NCI-H510A treated with DMSO at 0.1 percent for 48 hours (cell line): ENCODE data around the gene PTPRK.
"Not testable (repeated sequence)": the region's sequence is repeated elsewhere in the genome, so short reads cannot be mapped to it uniquely, and the experiment has no call there.

Source experiments
- DNase-seq: peaks from one replicate; lab custom pipeline; 2025; lab: John Stamatoyannopoulos, UW

PTPRK gene

GRCh38 chr6:128487746-128488145 lies 32.7 kb downstream of the PTPRK start:
- DNase-seq = no peak

- DNase-seq = no peak
Measured at GRCh38 chr6:128487055-128487454, 33.3 kb downstream of the PTPRK start.

GRCh38 chr6:128486580-128486979 lies 33.8 kb downstream of the PTPRK start:
- DNase-seq = not testable (repeated sequence)

GRCh38 chr6:128483472-128484135 lies 36.8 kb downstream of the PTPRK start:
- DNase-seq = no peak

- peak; percentile 28 for DNase-seq
Measured at GRCh38 chr6:128482642-128483041, 37.8 kb downstream of the PTPRK start.

GRCh38 chr6:128479991-128480390 lies 40.4 kb downstream of the PTPRK start:
- no peak for DNase-seq

GRCh38 chr6:128479048-128479666 lies 41.2 kb downstream of the PTPRK start:
- no peak for DNase-seq

GRCh38 chr6:128478230-128479047 lies 42.0 kb downstream of the PTPRK start:
- no peak for DNase-seq

- no peak for DNase-seq
Measured at GRCh38 chr6:128474933-128475332, 45.5 kb downstream of the PTPRK start.

- DNase-seq = no peak
Measured at GRCh38 chr6:128474481-128474880, 45.9 kb downstream of the PTPRK start.

GRCh38 chr6:128471907-128472306 lies 48.5 kb downstream of the PTPRK start:
- no peak for DNase-seq

- DNase-seq = no peak
Measured at GRCh38 chr6:128465368-128466343, 54.7 kb downstream of the PTPRK start.

GRCh38 chr6:128464790-128465189 lies 55.6 kb downstream of the PTPRK start:
- no peak for DNase-seq

- DNase-seq = no peak
Measured at GRCh38 chr6:128463942-128464341, 56.5 kb downstream of the PTPRK start.

- DNase-seq = no peak
Measured at GRCh38 chr6:128461501-128461900, 58.9 kb downstream of the PTPRK start.

GRCh38 chr6:128456510-128457230 lies 63.7 kb downstream of the PTPRK start:
- no peak for DNase-seq

- no peak for DNase-seq
Measured at GRCh38 chr6:128455959-128456358, 64.4 kb downstream of the PTPRK start.

GRCh38 chr6:128452713-128453112 lies 67.7 kb downstream of the PTPRK start:
- no peak for DNase-seq

- no peak for DNase-seq
Measured at GRCh38 chr6:128446497-128446896, 73.9 kb downstream of the PTPRK start.

GRCh38 chr6:128443553-128443952 lies 76.8 kb downstream of the PTPRK start:
- DNase-seq = no peak

- DNase-seq = no peak
Measured at GRCh38 chr6:128439627-128440026, 80.8 kb downstream of the PTPRK start.
